A549 (cell line): ENCODE measurements around the gene CEP44. TPM values are rescaled to one million over a fixed set of nuclear protein-coding genes. Genes with fewer than 3 reads are reported as not detected.

Source experiments
- ATAC-seq, 2 experiments: fragments of 200-7000 bp in 1 of 2; fragments of >200 bp in 1 of 2; cut with Nextera tagmentation in 1 of 2; cut with Tn5 transposase in 1 of 2; 3 replicates each; pipeline versions ENCODE4 v1.8.0 to v1.9.1; 2018 to 2020; ENCODE audit warnings: mild to moderate bottlenecking in 1 of 2, moderate library complexity in 1 of 2
- CTCF ChIA-PET: fragments of 300-600 bp; sonication (Branson Sonifier 250); formaldehyde crosslinking; extraction: SDS; loops from one replicate; lab custom pipeline; 2021; ENCODE audit warnings: antibody characterized with exemption, inconsistent platforms; lab: Yijun Ruan, JAX
- POLR2A ChIA-PET: fragments of 350-600 bp; formaldehyde crosslinking; extraction: SDS; loops from one replicate; lab custom pipeline; 2021; ENCODE audit warnings: antibody characterized with exemption, inconsistent platforms; lab: Yijun Ruan, JAX
- DNase-seq, 2 experiments: peaks; one replicate each; pipeline versions ENCODE4 v3.0.0 to v3.0.0-alpha.2; 2011 to 2016; ENCODE audit warnings: low read depth in 1 of 2, low spot score in 1 of 2
- FAIRE-seq: peaks from 2 replicates; lab custom pipeline; 2011; peaks lifted over from hg19 to GRCh38; lab: Jason Lieb, UNC
- H3K27ac ChIP-seq, 2 experiments: fragments of >200 bp; sonication (Bioruptor Twin); formaldehyde crosslinking; 3 replicates each; pipeline ENCODE4 v1.5.1; 2016 to 2017
- H3K4me1 ChIP-seq: fragments of >200 bp; sonication (Bioruptor Twin); formaldehyde crosslinking; 3 replicates; pipeline ENCODE4 v1.6.1; 2016
- H3K4me2 ChIP-seq: fragments of >200 bp; sonication (Bioruptor Twin); formaldehyde crosslinking; 3 replicates; pipeline ENCODE4 v1.6.1; 2016
- H3K4me3 ChIP-seq: fragments of >200 bp; sonication (Bioruptor Twin); formaldehyde crosslinking; 3 replicates; pipeline ENCODE4 v1.5.1; 2016
- H3K9me3 ChIP-seq: fragments of >200 bp; sonication (Bioruptor Twin); formaldehyde crosslinking; 3 replicates; pipeline ENCODE4 v1.6.1; 2016
- CBX2 ChIP-seq: fragments of 200-600 bp; sonication (generic); IDR thresholded peaks from 2 replicates; pipeline ENCODE4 v1.6.1; 2016; ENCODE audit warnings: low read depth, mild to moderate bottlenecking, borderline replicate concordance
- CHD2 ChIP-seq: fragments of 150-350 bp; IDR thresholded peaks from 2 replicates; pipeline ENCODE4 v1.6.1; 2014; ENCODE audit warnings: low read length; ENCODE audit not compliant: partially characterized antibody
- CHD4 ChIP-seq: fragments of 200-600 bp; sonication (generic); IDR thresholded peaks from 2 replicates; pipeline ENCODE4 v1.6.1; 2016; ENCODE audit warnings: antibody characterized with exemption, mild to moderate bottlenecking, borderline replicate concordance
- EHF ChIP-seq: fragments of 250-450 bp; sonication (Bioruptor Pico); IDR thresholded peaks from 2 replicates; pipeline ENCODE4 v1.5.0; 2020; ENCODE audit warnings: mild to moderate bottlenecking
- EP300 ChIP-seq, 2 experiments: fragments of >200 bp; sonication (Bioruptor Twin); formaldehyde crosslinking; IDR thresholded peaks; 2 replicates in 1 of 2; 3 replicates in 1 of 2; pipeline ENCODE4 v1.6.1; 2016 to 2017
- ESRRA ChIP-seq: fragments of 150-350 bp; IDR thresholded peaks from 2 replicates; pipeline ENCODE4 v1.6.1; 2014; ENCODE audit warnings: mild to moderate bottlenecking, low read length, borderline replicate concordance
- GATA3 ChIP-seq: IDR thresholded peaks from 2 replicates; pipeline ENCODE4 v1.6.1; 2012; ENCODE audit warnings: borderline replicate concordance
- HDAC2 ChIP-seq: fragments of 200-600 bp; sonication (generic); IDR thresholded peaks from 2 replicates; pipeline ENCODE4 v1.6.1; 2016
- HEYL ChIP-seq: fragments of 250-450 bp; sonication (Bioruptor Pico); IDR thresholded peaks from 2 replicates; pipeline ENCODE4 v1.8.0; 2021; ENCODE audit warnings: mild to moderate bottlenecking, moderate library complexity
- HOXA7 ChIP-seq: fragments of 250-450 bp; sonication (Bioruptor Pico); IDR thresholded peaks from 2 replicates; pipeline ENCODE4 v1.5.0; 2020; ENCODE audit warnings: mild to moderate bottlenecking, moderate library complexity
- KDM1A ChIP-seq: fragments of 200-600 bp; sonication (generic); IDR thresholded peaks from 2 replicates; pipeline ENCODE4 v1.6.1; 2016; ENCODE audit warnings: low read depth, mild to moderate bottlenecking
- KDM5A ChIP-seq: fragments of 200-600 bp; sonication (generic); IDR thresholded peaks from 2 replicates; pipeline ENCODE4 v1.6.1; 2016; ENCODE audit warnings: antibody characterized with exemption, mild to moderate bottlenecking
- NFE2L2 ChIP-seq: fragments of 150-350 bp; conservative IDR thresholded peaks from 2 replicates; pipeline ENCODE4 v1.6.1; 2014; ENCODE audit warnings: low read length
- NR3C1 ChIP-seq: fragments of >200 bp; sonication (Bioruptor Twin); formaldehyde crosslinking; IDR thresholded peaks from 3 replicates; pipeline ENCODE4 v1.6.1; 2017
- POLR2A ChIP-seq: IDR thresholded peaks from 2 replicates; pipeline ENCODE4 v1.6.1; 2012; ENCODE audit warnings: mild to moderate bottlenecking, low read length
- RAD21 ChIP-seq, 2 experiments: fragments of >200 bp in 1 of 2; sonication (Bioruptor Twin) in 1 of 2; formaldehyde crosslinking in 1 of 2; IDR thresholded peaks in 1 of 2; conservative IDR thresholded peaks in 1 of 2; 2 replicates in 1 of 2; 3 replicates in 1 of 2; pipeline ENCODE4 v1.6.1; 2012 to 2018; ENCODE audit warnings: inconsistent platforms in 1 of 2
- RARB ChIP-seq: fragments of 250-450 bp; sonication (Bioruptor Pico); IDR thresholded peaks from 2 replicates; pipeline ENCODE4 v1.8.0; 2021; ENCODE audit warnings: mild to moderate bottlenecking, moderate library complexity
- RFX5 ChIP-seq: fragments of 450-650 bp; IDR thresholded peaks from 2 replicates; pipeline ENCODE4 v1.7.1; 2014; ENCODE audit warnings: antibody characterized with exemption, mild to moderate bottlenecking, moderate library complexity
- RNF2 ChIP-seq: fragments of 200-600 bp; sonication (generic); IDR thresholded peaks from 2 replicates; pipeline ENCODE4 v1.6.1; 2016; ENCODE audit warnings: low read depth, mild to moderate bottlenecking, antibody characterized with exemption, moderate library complexity, borderline replicate concordance
- SREBF2 ChIP-seq: fragments of 450-650 bp; IDR thresholded peaks from 2 replicates; pipeline ENCODE4 v1.6.1; 2014; ENCODE audit warnings: mild to moderate bottlenecking, moderate library complexity
- ZC3H11A ChIP-seq: fragments of 450-650 bp; IDR thresholded peaks from 2 replicates; pipeline ENCODE4 v1.6.1; 2014; ENCODE audit warnings: antibody characterized with exemption, mild to moderate bottlenecking
- WGBS: methylation state at CpG from one replicate; pipeline ENCODE4 v1.1.6; 2017; ENCODE audit errors: missing lambda C conversion rate; 5-methylcytosine and 5-hydroxymethylcytosine counted together
- polyA plus RNA-seq, 4 experiments: library from polyadenylated mRNA; depleted of rRNA in 3 of 4; stranded (reverse); fragments of >200 nt; fragmentation: RNase III in 1 of 4; extraction: RNeasy Plus Mini Kit Qiagen cat#74134 plus additional on column Dnase treatment in 1 of 4; gene quantifications; 2 replicates in 3 of 4; 3 replicates in 1 of 4; pipeline ENCODE4 v1.2.3, GENCODE V29; 2011 to 2017
- TF ChIP-seq, protein P1 (sequence below): IDR thresholded peaks from 2 replicates; pipeline ENCODE4 v1.6.1; 2012
- TF ChIP-seq, protein P2 (sequence below): IDR thresholded peaks from 2 replicates; pipeline ENCODE4 v1.6.1; 2012
- TF ChIP-seq, protein P3 (sequence below): fragments of 200-600 bp; sonication (generic); IDR thresholded peaks from 2 replicates; pipeline ENCODE4 v1.6.1; 2016; ENCODE audit warnings: antibody characterized with exemption, mild to moderate bottlenecking, moderate library complexity
- TF ChIP-seq, protein P4 (sequence below): fragments of >200 bp; sonication (Bioruptor Twin); formaldehyde crosslinking; IDR thresholded peaks from 3 replicates; pipeline ENCODE4 v1.5.1; 2016
- TF ChIP-seq, protein P5 (sequence below): fragments of 150-350 bp; IDR thresholded peaks from 2 replicates; pipeline ENCODE4 v1.6.1; 2014; ENCODE audit warnings: low read depth, mild to moderate bottlenecking, low read length

The CEP44 gene
- polyA plus RNA-seq, 2 of the 4 experiments (the other 2 are of a cell fraction), result 8.0 to 14.1 TPM

DNA sequence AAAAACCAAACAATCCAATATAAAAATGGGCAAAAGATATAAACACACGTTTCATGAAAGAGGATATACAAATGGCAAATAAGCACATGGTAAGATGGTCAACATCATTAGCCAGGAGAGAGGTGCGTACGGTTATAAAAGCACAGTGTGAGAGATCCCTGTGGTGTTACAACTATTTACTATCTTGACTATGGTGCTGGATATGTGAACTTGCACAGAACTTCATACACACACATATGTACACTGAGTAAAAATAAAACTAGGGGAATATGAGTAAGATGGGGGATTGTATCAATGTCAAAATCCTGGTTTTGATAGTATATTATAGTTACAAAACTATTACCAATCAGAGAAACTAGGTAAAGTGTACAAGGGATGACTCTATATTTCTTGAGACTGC, 8.6 kb upstream of the CEP44 start:
- H3K4me2 ChIP-seq, result no peak overlapping the region
- no peak for FAIRE-seq
- H3K4me1 ChIP-seq, result no peaks in the 10 kb centered on the region
- ChIA-PET CTCF (no interaction called here), POLR2A (no interaction called here)
- TF ChIP-seq HEYL, result no peak
- TF ChIP-seq, all 56 proteins: peak for 0
- no peak for ATAC-seq
- 85% methylated on average over 3 of the region's 3 CpGs for WGBS
- no peak overlapping the region for H3K27ac ChIP-seq
- H3K9me3 ChIP-seq, result no peaks in the 10 kb centered on the region
- no peak overlapping the region for H3K4me3 ChIP-seq
- DNase-seq, result no peak

DNA sequence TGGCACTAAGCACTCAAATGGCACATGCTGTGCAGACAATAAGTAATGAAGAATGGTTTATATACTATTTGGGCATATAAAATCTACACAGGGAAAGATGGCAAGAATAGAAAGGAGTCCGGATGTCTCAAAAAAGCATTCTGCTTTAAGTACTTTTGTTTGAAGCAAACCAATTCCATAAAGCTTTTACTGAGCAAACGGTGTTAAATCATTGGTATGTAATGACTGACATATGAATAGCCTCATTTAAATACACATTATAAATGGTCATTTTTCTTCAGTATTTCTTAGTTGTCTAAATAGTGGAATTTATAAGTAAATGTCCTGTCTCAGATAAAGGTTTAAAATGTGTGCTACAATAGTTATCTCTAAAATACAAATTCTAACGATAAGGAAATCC, 6.3 kb upstream of the CEP44 start:
- no peak overlapping the region for H3K4me3 ChIP-seq
- H3K27ac ChIP-seq, result no peak overlapping the region
- POLR2A ChIA-PET, result no interaction called here
- no peak for DNase-seq
- no peak for ATAC-seq
- H3K4me1 ChIP-seq, result peaks cover 7% of the 10 kb centered on the region; the same call in 1 of the 3 replicates
- CTCF ChIA-PET, result no interaction called here
- WGBS, result 63% methylated on average over 3 of the region's 3 CpGs
- no peak overlapping the region for H3K4me2 ChIP-seq
- TF ChIP-seq, protein P1, sequence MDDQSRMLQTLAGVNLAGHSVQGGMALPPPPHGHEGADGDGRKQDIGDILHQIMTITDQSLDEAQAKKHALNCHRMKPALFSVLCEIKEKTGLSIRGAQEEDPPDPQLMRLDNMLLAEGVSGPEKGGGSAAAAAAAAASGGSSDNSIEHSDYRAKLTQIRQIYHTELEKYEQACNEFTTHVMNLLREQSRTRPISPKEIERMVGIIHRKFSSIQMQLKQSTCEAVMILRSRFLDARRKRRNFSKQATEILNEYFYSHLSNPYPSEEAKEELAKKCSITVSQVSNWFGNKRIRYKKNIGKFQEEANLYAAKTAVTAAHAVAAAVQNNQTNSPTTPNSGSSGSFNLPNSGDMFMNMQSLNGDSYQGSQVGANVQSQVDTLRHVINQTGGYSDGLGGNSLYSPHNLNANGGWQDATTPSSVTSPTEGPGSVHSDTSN, result no peak
- TF ChIP-seq CHD2 (no peak), NR3C1 (no peak), HEYL (no peak), POLR2A (no peak), KDM1A (no peak), NFE2L2 (no peak), HDAC2 (no peak), RNF2 (no peak), RAD21 (conservative IDR thresholded peaks at IDR 0.05 in 1 of 2, IDR thresholded peaks at IDR 0.05 in 1 of 2) (no peak), CBX2 (no peak), EP300 (IDR thresholded peaks at IDR 0.05) (no peak), ZC3H11A (no peak), EHF (CRISPR knock-in tag) (no peak), GATA3 (no peak), RFX5 (no peak)
- TF ChIP-seq, protein P2, sequence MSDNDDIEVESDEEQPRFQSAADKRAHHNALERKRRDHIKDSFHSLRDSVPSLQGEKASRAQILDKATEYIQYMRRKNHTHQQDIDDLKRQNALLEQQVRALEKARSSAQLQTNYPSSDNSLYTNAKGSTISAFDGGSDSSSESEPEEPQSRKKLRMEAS, result no peak
- TF ChIP-seq, protein P3, sequence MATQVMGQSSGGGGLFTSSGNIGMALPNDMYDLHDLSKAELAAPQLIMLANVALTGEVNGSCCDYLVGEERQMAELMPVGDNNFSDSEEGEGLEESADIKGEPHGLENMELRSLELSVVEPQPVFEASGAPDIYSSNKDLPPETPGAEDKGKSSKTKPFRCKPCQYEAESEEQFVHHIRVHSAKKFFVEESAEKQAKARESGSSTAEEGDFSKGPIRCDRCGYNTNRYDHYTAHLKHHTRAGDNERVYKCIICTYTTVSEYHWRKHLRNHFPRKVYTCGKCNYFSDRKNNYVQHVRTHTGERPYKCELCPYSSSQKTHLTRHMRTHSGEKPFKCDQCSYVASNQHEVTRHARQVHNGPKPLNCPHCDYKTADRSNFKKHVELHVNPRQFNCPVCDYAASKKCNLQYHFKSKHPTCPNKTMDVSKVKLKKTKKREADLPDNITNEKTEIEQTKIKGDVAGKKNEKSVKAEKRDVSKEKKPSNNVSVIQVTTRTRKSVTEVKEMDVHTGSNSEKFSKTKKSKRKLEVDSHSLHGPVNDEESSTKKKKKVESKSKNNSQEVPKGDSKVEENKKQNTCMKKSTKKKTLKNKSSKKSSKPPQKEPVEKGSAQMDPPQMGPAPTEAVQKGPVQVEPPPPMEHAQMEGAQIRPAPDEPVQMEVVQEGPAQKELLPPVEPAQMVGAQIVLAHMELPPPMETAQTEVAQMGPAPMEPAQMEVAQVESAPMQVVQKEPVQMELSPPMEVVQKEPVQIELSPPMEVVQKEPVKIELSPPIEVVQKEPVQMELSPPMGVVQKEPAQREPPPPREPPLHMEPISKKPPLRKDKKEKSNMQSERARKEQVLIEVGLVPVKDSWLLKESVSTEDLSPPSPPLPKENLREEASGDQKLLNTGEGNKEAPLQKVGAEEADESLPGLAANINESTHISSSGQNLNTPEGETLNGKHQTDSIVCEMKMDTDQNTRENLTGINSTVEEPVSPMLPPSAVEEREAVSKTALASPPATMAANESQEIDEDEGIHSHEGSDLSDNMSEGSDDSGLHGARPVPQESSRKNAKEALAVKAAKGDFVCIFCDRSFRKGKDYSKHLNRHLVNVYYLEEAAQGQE, result no peak
- TF ChIP-seq, protein P4, sequence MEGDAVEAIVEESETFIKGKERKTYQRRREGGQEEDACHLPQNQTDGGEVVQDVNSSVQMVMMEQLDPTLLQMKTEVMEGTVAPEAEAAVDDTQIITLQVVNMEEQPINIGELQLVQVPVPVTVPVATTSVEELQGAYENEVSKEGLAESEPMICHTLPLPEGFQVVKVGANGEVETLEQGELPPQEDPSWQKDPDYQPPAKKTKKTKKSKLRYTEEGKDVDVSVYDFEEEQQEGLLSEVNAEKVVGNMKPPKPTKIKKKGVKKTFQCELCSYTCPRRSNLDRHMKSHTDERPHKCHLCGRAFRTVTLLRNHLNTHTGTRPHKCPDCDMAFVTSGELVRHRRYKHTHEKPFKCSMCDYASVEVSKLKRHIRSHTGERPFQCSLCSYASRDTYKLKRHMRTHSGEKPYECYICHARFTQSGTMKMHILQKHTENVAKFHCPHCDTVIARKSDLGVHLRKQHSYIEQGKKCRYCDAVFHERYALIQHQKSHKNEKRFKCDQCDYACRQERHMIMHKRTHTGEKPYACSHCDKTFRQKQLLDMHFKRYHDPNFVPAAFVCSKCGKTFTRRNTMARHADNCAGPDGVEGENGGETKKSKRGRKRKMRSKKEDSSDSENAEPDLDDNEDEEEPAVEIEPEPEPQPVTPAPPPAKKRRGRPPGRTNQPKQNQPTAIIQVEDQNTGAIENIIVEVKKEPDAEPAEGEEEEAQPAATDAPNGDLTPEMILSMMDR, result no peak
- no peaks in the 10 kb centered on the region for H3K9me3 ChIP-seq
- no peak for FAIRE-seq

DNA sequence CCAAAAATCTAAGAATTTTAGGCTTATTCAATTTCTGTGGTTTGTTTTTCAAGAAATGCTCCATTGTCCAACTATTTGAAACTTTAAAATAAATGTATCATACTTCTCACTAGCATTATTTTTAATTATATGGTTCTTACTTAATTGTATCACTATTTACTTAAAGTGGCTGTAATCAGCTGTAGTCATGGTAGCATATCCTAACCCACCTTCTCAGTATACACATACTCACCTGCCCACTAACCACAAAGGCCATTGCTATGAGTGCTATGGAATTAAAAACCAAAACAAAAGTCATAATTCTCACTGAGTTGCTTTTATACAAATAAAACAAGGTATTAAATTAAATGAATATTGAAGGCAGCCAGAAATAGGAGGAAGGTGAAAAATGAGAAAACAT, 5.2 kb upstream of the CEP44 start:
- ATAC-seq (no peak), DNase-seq (no peak), FAIRE-seq (no peak)
- H3K27ac ChIP-seq, result no peak overlapping the region
- no peak overlapping the region for H3K4me2 ChIP-seq
- H3K9me3 ChIP-seq, result no peaks in the 10 kb centered on the region
- CTCF ChIA-PET, result no interaction called here
- peaks cover 7% of the 10 kb centered on the region; the same call in 1 of the 3 replicates for H3K4me1 ChIP-seq
- POLR2A ChIA-PET, result no interaction called here
- TF ChIP-seq GATA3, result no peak
- TF ChIP-seq HOXA7 (CRISPR knock-in tag), result no peak
- TF ChIP-seq, protein P4, result no peak
- no peak for TF ChIP-seq KDM5A
- TF ChIP-seq RARB (CRISPR knock-in tag), result no peak
- TF ChIP-seq ESRRA, result no peak
- TF ChIP-seq, protein P5, sequence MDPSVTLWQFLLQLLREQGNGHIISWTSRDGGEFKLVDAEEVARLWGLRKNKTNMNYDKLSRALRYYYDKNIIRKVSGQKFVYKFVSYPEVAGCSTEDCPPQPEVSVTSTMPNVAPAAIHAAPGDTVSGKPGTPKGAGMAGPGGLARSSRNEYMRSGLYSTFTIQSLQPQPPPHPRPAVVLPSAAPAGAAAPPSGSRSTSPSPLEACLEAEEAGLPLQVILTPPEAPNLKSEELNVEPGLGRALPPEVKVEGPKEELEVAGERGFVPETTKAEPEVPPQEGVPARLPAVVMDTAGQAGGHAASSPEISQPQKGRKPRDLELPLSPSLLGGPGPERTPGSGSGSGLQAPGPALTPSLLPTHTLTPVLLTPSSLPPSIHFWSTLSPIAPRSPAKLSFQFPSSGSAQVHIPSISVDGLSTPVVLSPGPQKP, result no peak
- TF ChIP-seq SREBF2, result no peak
- TF ChIP-seq CHD4, result no peak
- no peak overlapping the region for H3K4me3 ChIP-seq
